Cardiac fibroblast (primary cell): ENCODE data around the gene KIF3C.
"Not testable (repeated sequence)": the region's sequence is repeated elsewhere in the genome, so short reads cannot be mapped to it uniquely, and the experiment has no call there.

ENCODE experiments used
- DNase-seq, 2 donors: peaks; one replicate each; pipeline versions ENCODE4 v3.0.0 to v3.0.0-alpha.2; 2010; ENCODE audit warnings: low read depth in 2 of 2
- H3K4me3 ChIP-seq, 2 donors: replicated peaks in 1 of 2; 1 replicate in 1 of 2; 2 replicates in 1 of 2; pipeline ENCODE4 v1.5.1; 2011; ENCODE audit warnings: low read depth in 2 of 2, low read length in 2 of 2, mild to moderate bottlenecking in 2 of 2, moderate library complexity in 1 of 2
- CTCF ChIP-seq: IDR thresholded peaks from one replicate; pipeline ENCODE4 v1.5.1; 2011; ENCODE audit warnings: low read depth, mild to moderate bottlenecking, low read length, inconsistent platforms

The KIF3C gene

DNA sequence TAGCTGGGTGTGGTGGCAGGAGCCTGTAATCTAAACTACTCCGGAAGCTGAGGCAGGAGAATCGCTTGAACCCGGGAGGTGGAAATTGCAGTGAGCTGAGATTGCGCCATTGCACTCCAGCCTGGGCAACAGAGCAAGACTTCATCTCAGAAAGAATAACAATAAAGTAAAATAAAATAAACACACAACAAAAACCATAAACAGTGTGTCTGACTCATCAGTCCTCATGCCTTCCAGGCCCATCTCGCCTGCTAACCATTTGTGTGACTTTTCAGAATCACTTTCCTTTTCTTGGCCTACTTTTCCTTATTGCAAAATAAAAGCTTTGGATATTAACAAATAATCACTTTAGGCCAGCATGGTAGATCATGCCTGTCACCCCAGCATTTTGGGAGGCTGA is 62.0 kb downstream of the KIF3C start:
- H3K4me3 ChIP-seq = no peak overlapping the region
- TF ChIP-seq CTCF = no peak
- DNase-seq = peak; percentile 17 to 48

- no peak overlapping the region for H3K4me3 ChIP-seq
- DNase-seq = no peak
- no peak for TF ChIP-seq CTCF
Observed at GRCh38 chr2:25917832-25918231, 64.5 kb downstream of the KIF3C start.

GRCh38 chr2:25917411-25917810 is 64.9 kb downstream of the KIF3C start:
- H3K4me3 ChIP-seq = not testable (repeated sequence)
- DNase-seq = peak in 1 of 2 donors; percentile 25

DNA sequence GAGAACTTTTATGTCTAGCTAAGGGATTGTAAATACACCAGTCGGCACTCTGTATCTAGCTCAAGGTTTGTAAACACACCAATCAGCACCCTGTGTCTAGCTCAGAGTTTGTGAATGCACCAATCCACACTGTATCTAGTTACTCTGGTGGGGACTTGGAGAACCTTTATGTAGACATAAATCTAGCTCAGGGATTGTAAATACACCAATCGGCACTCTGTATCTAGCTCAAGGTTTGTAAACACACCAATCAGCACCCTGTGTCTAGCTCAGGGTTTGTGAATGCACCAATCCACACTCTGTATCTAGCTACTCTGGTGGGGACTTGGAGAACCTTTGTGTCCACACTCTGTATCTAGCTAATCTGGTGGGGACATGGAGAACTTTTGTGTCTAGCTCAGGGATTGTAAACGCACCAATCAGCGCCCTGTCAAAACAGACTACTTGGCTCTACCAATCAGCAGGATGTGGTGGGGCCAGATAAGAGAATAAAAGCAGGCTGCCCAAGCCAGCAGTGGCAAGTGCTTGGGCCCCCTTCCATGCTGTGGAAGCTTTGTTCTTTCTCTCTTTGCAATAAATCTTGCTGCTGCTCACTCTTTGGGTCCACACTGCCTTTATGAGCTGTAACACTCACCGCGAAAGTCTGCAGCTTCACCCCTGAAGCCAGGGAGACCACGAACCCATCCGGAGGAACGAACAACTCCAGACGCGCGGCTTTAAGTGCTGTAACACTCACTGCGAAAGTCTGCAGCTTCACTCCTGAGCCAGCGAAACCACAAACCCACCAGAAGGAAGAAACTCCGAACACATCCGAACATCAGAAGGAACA is 66.1 kb downstream of the KIF3C start:
- H3K4me3 ChIP-seq, DNase-seq: not testable (repeated sequence)

DNA sequence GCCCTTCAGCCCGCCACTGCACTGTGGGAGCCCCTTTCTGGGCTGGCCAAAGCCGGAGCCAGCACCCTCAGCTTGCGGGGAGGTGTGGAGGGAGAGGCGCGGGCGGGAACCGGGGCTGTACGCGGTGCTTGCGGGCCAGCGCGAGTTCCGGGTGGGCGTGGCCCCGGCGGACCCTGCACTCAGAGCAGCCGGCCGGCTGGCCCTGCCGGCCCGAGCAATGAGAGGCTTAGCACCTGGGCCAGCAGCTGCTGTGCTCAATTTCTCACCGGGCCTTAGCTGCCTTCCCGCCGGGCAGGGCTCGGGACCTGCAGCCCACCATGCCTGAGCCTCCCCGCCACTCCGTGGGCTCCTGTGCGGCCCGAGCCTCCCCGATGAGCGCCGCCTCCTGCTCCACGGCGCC is 66.9 kb downstream of the KIF3C start:
- H3K4me3 ChIP-seq, DNase-seq: not testable (repeated sequence)

GRCh38 chr2:25913696-25913973 is 68.7 kb downstream of the KIF3C start:
- not testable (repeated sequence) for DNase-seq, H3K4me3 ChIP-seq

DNA sequence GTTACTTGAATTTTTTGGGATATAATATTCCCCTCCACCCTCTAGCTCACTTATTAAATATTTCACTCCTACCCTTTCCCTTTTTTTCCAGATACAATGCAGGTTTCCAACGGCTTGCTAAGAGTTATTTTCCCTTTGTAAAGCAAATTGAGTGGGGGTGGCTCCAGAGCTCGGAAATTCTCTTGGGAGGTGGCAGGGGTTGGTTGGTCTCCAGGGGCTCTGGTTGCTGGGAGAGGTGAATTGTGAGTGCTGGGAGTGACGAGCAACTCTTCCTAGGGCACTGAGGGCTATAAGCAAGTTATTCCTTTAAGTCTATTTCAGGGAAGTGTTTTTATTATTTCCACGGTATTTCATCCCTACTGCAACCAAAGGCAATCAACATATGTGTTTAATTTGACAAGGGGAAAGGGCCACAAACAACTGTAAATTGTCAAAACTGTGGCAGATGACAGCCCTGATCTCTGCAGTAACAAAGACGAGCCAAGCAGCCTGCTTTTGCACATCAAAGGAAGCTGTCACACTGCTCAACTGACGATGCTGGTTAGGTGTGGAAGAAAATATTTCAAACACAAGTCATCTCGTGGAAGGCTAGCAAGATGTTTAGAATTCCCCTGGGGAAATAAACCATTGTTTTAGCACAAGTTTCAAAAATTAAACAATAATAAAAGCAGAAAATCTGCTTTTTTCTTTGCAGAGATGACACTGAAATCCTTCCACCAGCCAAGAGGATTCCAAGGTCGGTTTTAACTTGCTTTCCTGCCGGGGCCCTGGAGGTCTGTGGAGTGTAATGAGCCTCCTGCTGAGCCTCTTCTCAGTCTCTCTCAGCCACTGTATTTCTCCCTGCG is 69.2 kb downstream of the KIF3C start:
- DNase-seq = peak; percentile 33 to 70
- no peak overlapping the region for H3K4me3 ChIP-seq
- no peak for TF ChIP-seq CTCF

DNA sequence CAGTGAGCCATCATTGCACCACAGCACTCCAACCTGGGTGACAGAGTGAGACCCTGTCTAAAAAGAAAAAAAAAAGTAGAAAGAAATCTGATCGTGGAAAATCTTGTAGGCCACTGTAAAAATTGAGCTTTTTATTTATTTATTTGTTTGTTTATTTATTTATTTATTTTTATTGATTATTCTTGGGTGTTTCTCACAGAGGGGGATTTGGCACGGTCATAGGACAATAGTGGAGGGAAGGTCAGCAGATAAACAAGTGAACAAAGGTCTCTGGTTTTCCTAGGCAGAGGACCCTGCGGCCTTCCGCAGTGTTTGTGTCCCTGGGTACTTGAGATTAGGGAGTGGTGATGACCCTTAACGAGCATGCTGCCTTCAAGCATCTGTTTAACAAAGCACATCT is 72.7 kb downstream of the KIF3C start:
- DNase-seq, H3K4me3 ChIP-seq: not testable (repeated sequence)

GRCh38 chr2:25905126-25905525 is 77.2 kb downstream of the KIF3C start:
- H3K4me3 ChIP-seq = no peak overlapping the region
- no peak for DNase-seq
- TF ChIP-seq CTCF = no peak
